GM21381 (cell line): ENCODE measurements around the gene SLC49A3.

ENCODE experiments used
- ATAC-seq: cut with Tn5 transposase; IDR thresholded peaks from one replicate; pipeline ENCODE4 v1.9.1; 2021; ENCODE audit warnings: mild to moderate bottlenecking, moderate library complexity; ENCODE audit not compliant: unreplicated experiment

The SLC49A3 gene

GRCh38 chr4:667545-667925, 21.4 kb downstream of the SLC49A3 start:
- ATAC-seq: no peak

GRCh38 chr4:666822-667544, 22.0 kb downstream of the SLC49A3 start:
- ATAC-seq: no peak

- no peak for ATAC-seq
Measured at GRCh38 chr4:666436-666810, 22.5 kb downstream of the SLC49A3 start.

- no peak for ATAC-seq
Measured at GRCh38 chr4:665751-666435, 23.1 kb downstream of the SLC49A3 start.

- no peak for ATAC-seq
Measured at GRCh38 chr4:665381-665750, 23.6 kb downstream of the SLC49A3 start.

GRCh38 chr4:664713-665231, 24.2 kb downstream of the SLC49A3 start:
- no peak for ATAC-seq

GRCh38 chr4:663438-664428, 25.2 kb downstream of the SLC49A3 start:
- ATAC-seq: peak; percentile 73

GRCh38 chr4:663046-663437, 25.9 kb downstream of the SLC49A3 start:
- ATAC-seq: no peak

- ATAC-seq: no peak
Measured at GRCh38 chr4:661881-662761, 26.8 kb downstream of the SLC49A3 start.

- ATAC-seq: no peak
Measured at GRCh38 chr4:661231-661630, 27.7 kb downstream of the SLC49A3 start.

GRCh38 chr4:660401-660800, 28.6 kb downstream of the SLC49A3 start:
- ATAC-seq: no peak

GRCh38 chr4:659851-660250, 29.1 kb downstream of the SLC49A3 start:
- no peak for ATAC-seq

GRCh38 chr4:658681-659667, 30.0 kb downstream of the SLC49A3 start:
- ATAC-seq: no peak

- no peak for ATAC-seq
Measured at GRCh38 chr4:657834-658667, 30.9 kb downstream of the SLC49A3 start.

- no peak for ATAC-seq
Measured at GRCh38 chr4:657338-657833, 31.6 kb downstream of the SLC49A3 start.

GRCh38 chr4:656436-657337, 32.3 kb downstream of the SLC49A3 start:
- no peak for ATAC-seq
